Keratinocyte (primary cell): Measurements from ENCODE around the gene RFXANK. TPM values are rescaled to one million over a fixed set of nuclear protein-coding genes. Genes with fewer than 3 reads are reported as not detected.
A peak's percentile ranks its signal among the peaks of the same experiment; 100 is the strongest.

Experiments used
- DNase-seq: peaks from one replicate; pipeline ENCODE4 v3.0.0-alpha.2; 2011; ENCODE audit warnings: low read depth, missing footprints, low spot score
- FAIRE-seq: peaks from 2 replicates; lab custom pipeline; 2011; peaks lifted over from hg19 to GRCh38; lab: Jason Lieb, UNC
- H2AFZ ChIP-seq: 2 replicates; pipeline ENCODE4 v1.6.0; 2012; ENCODE audit warnings: low read length, control low read depth, inconsistent platforms; ENCODE audit not compliant: control insufficient read depth
- H3K27ac ChIP-seq: 2 replicates; pipeline ENCODE4 v1.5.1; 2011; ENCODE audit warnings: low read length; ENCODE audit not compliant: control insufficient read depth, insufficient read depth
- H3K27me3 ChIP-seq: 3 replicates; pipeline ENCODE4 v1.6.0; 2011; ENCODE audit warnings: low read length; ENCODE audit not compliant: control insufficient read depth, insufficient read depth; ENCODE audit errors: extremely low read depth
- H3K36me3 ChIP-seq, 2 experiments: 2 replicates in 1 of 2; 3 replicates in 1 of 2; pipeline ENCODE4 v1.5.1; 2011; ENCODE audit warnings: low read length in 2 of 2, mild to moderate bottlenecking in 1 of 2; ENCODE audit not compliant: control insufficient read depth in 2 of 2, insufficient read depth in 2 of 2; ENCODE audit errors: extremely low read depth in 1 of 2
- H3K4me1 ChIP-seq: 3 replicates; pipeline ENCODE4 v1.5.1; 2011; ENCODE audit warnings: low read length; ENCODE audit not compliant: control insufficient read depth, insufficient read depth; ENCODE audit errors: extremely low read depth
- H3K4me2 ChIP-seq: 3 replicates; pipeline ENCODE4 v1.6.0; 2011; ENCODE audit warnings: low read depth, low read length; ENCODE audit not compliant: control insufficient read depth, insufficient read depth; ENCODE audit errors: extremely low read depth
- H3K4me3 ChIP-seq, 3 experiments: fragments of 200-600 bp in 1 of 3; sonication (generic) in 1 of 3; 2 replicates in 2 of 3; 3 replicates in 1 of 3; pipeline ENCODE4 v1.5.1; 2011 to 2016; ENCODE audit warnings: low read length in 3 of 3, mild to moderate bottlenecking in 3 of 3, control low read depth in 2 of 3, inconsistent platforms in 1 of 3, low read depth in 1 of 3, mixed read lengths in 1 of 3, mixed run types in 1 of 3, moderate library complexity in 1 of 3; ENCODE audit not compliant: control insufficient read depth in 2 of 3, insufficient read depth in 2 of 3; ENCODE audit errors: extremely low read depth in 1 of 3
- H3K79me2 ChIP-seq: 2 replicates; pipeline ENCODE4 v1.6.0; 2012; ENCODE audit warnings: low read length; ENCODE audit not compliant: control insufficient read depth, insufficient read depth
- H3K9ac ChIP-seq: 3 replicates; pipeline ENCODE4 v1.6.0; 2011; ENCODE audit warnings: low read length; ENCODE audit not compliant: control insufficient read depth, insufficient read depth; ENCODE audit errors: extremely low read depth
- H3K9me1 ChIP-seq: 3 replicates; pipeline ENCODE4 v1.6.0; 2011; ENCODE audit warnings: low read length; ENCODE audit not compliant: control insufficient read depth, insufficient read depth; ENCODE audit errors: extremely low read depth
- H3K9me3 ChIP-seq: 2 replicates; pipeline ENCODE4 v1.5.1; 2012; ENCODE audit warnings: low read depth, low read length; ENCODE audit not compliant: control insufficient read depth
- H4K20me1 ChIP-seq: 3 replicates; pipeline ENCODE4 v1.6.0; 2011; ENCODE audit warnings: low read length; ENCODE audit not compliant: control insufficient read depth, insufficient read depth; ENCODE audit errors: extremely low read depth
- EZH2 ChIP-seq: IDR thresholded peaks from one replicate; pipeline ENCODE4 v1.6.1; 2012; ENCODE audit warnings: inconsistent platforms, mild to moderate bottlenecking, low read length, moderate library complexity
- dilution Hi-C: fragments of 300-500 bp; cut with MboI; formaldehyde crosslinking; loops from one replicate; pipeline ENCODE4 v1.7.0; 2020; ENCODE audit warnings: low sequenced_read_pairs; ENCODE audit not compliant: extremely low pct_ligation_motif_present
- polyA plus RNA-seq, 5 experiments: library from polyadenylated mRNA; depleted of rRNA in 3 of 5; stranded (reverse) in 3 of 5; stranded (forward) in 1 of 5; unstranded in 1 of 5; fragments of >200 nt; gene quantifications; 1 replicate in 1 of 5; 2 replicates in 3 of 5; 3 replicates in 1 of 5; pipeline versions ENCODE4 v1.2.1 to v1.2.3, GENCODE V29; 2011 to 2012; ENCODE audit warnings: missing spikeins in 2 of 5, low read depth in 1 of 5, low replicate concordance in 1 of 5
- TF ChIP-seq, protein P1 (sequence below), 3 experiments: IDR thresholded peaks in 1 of 3; conservative IDR thresholded peaks in 1 of 3; optimal IDR thresholded peaks in 1 of 3; 2 replicates in 2 of 3; 3 replicates in 1 of 3; pipeline versions ENCODE3 to v1.5.1; 2011; ENCODE audit warnings: low read length in 3 of 3, mild to moderate bottlenecking in 3 of 3, moderate library complexity in 2 of 3, control low read depth in 1 of 3, inconsistent platforms in 1 of 3; ENCODE audit not compliant: insufficient read depth in 2 of 3; ENCODE audit errors: extremely low read depth in 1 of 3

The RFXANK gene
- polyA plus RNA-seq, 1 donor (not counting 4 experiments of a cell fraction or from before 2014, with no cell fraction given): 49.0 TPM

DNA sequence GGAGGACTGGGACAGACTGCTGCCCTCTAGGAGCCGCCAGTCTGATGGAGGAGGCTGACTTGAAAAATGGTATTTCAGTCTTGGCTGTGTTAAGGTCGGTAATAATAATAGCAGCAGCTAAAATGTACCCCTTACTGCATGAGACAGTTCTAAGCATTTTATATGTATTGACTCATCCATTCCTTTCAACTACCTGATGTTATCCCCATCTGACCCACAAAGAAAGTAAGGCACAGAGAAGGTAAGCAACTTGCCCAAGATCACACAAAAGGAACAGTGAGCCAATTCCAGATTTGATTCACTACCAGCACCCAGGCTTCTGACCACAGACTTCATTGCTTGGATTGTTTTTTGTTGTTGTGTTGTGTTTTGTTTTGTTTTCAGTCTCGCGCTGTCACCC lies 23.7 kb downstream of the RFXANK start:
- no peaks in the 10 kb centered on the region for H3K79me2 ChIP-seq
- H3K9me3 ChIP-seq: no peaks in the 10 kb centered on the region
- DNase-seq (no peak), FAIRE-seq (no peak)
- H3K9ac ChIP-seq: no peak overlapping the region
- H3K4me2 ChIP-seq: no peak overlapping the region
- H3K4me3 ChIP-seq: no peak overlapping the region
- dilution Hi-C loops: no loop called here
- H2AFZ ChIP-seq: no peak overlapping the region
- peaks cover 33% of the 10 kb centered on the region for H3K27me3 ChIP-seq
- H3K4me1 ChIP-seq: no peaks in the 10 kb centered on the region
- no peaks in the 10 kb centered on the region for H3K36me3 ChIP-seq
- H3K27ac ChIP-seq: no peak overlapping the region
- no peaks in the 10 kb centered on the region for H4K20me1 ChIP-seq
- H3K9me1 ChIP-seq: no peaks in the 10 kb centered on the region
- no peak for TF ChIP-seq EZH2
- TF ChIP-seq, protein P1, sequence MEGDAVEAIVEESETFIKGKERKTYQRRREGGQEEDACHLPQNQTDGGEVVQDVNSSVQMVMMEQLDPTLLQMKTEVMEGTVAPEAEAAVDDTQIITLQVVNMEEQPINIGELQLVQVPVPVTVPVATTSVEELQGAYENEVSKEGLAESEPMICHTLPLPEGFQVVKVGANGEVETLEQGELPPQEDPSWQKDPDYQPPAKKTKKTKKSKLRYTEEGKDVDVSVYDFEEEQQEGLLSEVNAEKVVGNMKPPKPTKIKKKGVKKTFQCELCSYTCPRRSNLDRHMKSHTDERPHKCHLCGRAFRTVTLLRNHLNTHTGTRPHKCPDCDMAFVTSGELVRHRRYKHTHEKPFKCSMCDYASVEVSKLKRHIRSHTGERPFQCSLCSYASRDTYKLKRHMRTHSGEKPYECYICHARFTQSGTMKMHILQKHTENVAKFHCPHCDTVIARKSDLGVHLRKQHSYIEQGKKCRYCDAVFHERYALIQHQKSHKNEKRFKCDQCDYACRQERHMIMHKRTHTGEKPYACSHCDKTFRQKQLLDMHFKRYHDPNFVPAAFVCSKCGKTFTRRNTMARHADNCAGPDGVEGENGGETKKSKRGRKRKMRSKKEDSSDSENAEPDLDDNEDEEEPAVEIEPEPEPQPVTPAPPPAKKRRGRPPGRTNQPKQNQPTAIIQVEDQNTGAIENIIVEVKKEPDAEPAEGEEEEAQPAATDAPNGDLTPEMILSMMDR (optimal IDR thresholded peaks at IDR 0.05 in 1 of 3, IDR thresholded peaks at IDR 0.05 in 1 of 3, conservative IDR thresholded peaks at IDR 0.05 in 1 of 3; ENCODE audit: extremely low read depth in 1 of 3, insufficient read depth in 2 of 3, low read length in 3 of 3): no peak

DNA sequence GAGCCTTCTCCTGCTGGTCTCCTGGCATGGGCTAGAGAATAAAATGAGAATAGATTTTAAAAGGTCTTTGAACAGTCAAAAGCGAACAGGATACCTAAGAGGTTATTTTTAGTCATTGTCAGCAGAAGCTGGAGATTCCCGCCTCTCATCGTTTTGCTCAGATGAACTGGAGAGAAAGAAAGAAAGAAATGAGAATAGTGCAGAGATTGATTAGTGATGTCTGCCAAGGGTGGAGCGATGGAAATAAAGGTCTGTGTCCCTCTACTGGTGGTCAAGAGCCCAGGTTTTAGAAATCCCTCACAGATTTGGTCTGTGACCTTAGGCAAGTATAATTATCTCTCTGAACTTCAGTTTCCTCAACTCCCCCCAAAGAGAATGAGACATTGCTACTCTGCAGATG lies 25.0 kb downstream of the RFXANK start:
- H3K27me3 ChIP-seq: peaks cover 23% of the 10 kb centered on the region
- no peaks in the 10 kb centered on the region for H4K20me1 ChIP-seq
- H3K9me1 ChIP-seq: no peaks in the 10 kb centered on the region
- H3K4me2 ChIP-seq: no peak overlapping the region
- no peak overlapping the region for H3K4me3 ChIP-seq
- no peak overlapping the region for H3K9ac ChIP-seq
- no peak overlapping the region for H3K27ac ChIP-seq
- H3K36me3 ChIP-seq: no peaks in the 10 kb centered on the region
- H3K4me1 ChIP-seq: no peaks in the 10 kb centered on the region
- DNase-seq (no peak), FAIRE-seq (no peak)
- no peaks in the 10 kb centered on the region for H3K79me2 ChIP-seq
- no peak for TF ChIP-seq EZH2
- TF ChIP-seq, protein P1 (optimal IDR thresholded peaks at IDR 0.05 in 1 of 3, IDR thresholded peaks at IDR 0.05 in 1 of 3, conservative IDR thresholded peaks at IDR 0.05 in 1 of 3; ENCODE audit: extremely low read depth in 1 of 3, insufficient read depth in 2 of 3, low read length in 3 of 3): peak in 1 of 3 experiments; percentile 12
- dilution Hi-C loops: no loop called here
- H3K9me3 ChIP-seq: no peaks in the 10 kb centered on the region
- H2AFZ ChIP-seq: no peak overlapping the region
